Measurements from ENCODE around the gene ASF1A. TPM values are rescaled to one million over a fixed set of nuclear protein-coding genes. Genes with fewer than 3 reads are reported as not detected.

ASF1A gene
- polyA plus RNA-seq, 1 of the 3 experiments (the other 2 are of a cell fraction): 5.4 TPM

DNA sequence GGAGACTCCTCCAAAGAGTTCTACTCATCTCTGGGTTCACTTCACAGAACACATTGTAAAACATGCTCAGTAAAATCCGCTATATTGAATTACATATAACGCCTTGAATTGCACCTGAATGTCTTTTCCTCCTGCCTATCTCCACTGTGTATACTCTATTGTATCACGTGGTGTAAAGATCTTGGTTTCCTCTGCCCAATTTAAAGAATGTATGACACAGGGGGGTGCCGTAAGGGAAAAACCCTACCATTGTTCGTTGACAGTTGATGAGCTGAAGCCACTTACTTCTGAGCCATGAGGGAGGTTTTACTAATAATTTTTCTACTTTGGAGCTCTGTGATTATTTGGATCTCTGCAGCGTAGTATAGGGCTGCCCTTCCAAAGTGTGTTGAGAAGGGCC is 6.0 kb downstream of the ASF1A start:
- TF ChIP-seq REST (IDR thresholded peaks at IDR 0.05; ENCODE audit: low read depth, low read length): no peak
- no peak for TF ChIP-seq NRF1 (IDR thresholded peaks at IDR 0.05; ENCODE audit: low read depth, low read length)
- TF ChIP-seq EZH2phosphoT487 (IDR thresholded peaks at IDR 0.05; ENCODE audit: borderline replicate concordance, low read depth): no peak
- TF ChIP-seq TEAD4 (IDR thresholded peaks at IDR 0.05; ENCODE audit: borderline replicate concordance, insufficient read depth): no peak
- no peak for TF ChIP-seq CTCF (IDR thresholded peaks at IDR 0.05)
- TF ChIP-seq GABPA (IDR thresholded peaks at IDR 0.05; ENCODE audit: low read depth): no peak
- TF ChIP-seq NFIC (IDR thresholded peaks at IDR 0.05; ENCODE audit: borderline replicate concordance): no peak
- TF ChIP-seq RFX5 (IDR thresholded peaks at IDR 0.05; ENCODE audit: low read length): no peak
- TF ChIP-seq ZBTB33 (IDR thresholded peaks at IDR 0.05; ENCODE audit: borderline replicate concordance, low read depth): no peak
- TF ChIP-seq MXI1 (IDR thresholded peaks at IDR 0.05; ENCODE audit: low read depth, low read length): no peak
- TF ChIP-seq MEF2A (IDR thresholded peaks at IDR 0.05; ENCODE audit: borderline replicate concordance, low read depth): no peak
- TF ChIP-seq TAF1 (IDR thresholded peaks at IDR 0.05; ENCODE audit: borderline replicate concordance, low read depth, low read length): no peak
- TF ChIP-seq EP300 (IDR thresholded peaks at IDR 0.05; ENCODE audit: borderline replicate concordance in 1 of 2, low read depth in 1 of 2, low read length in 1 of 2): no peak
- TF ChIP-seq, protein P1, sequence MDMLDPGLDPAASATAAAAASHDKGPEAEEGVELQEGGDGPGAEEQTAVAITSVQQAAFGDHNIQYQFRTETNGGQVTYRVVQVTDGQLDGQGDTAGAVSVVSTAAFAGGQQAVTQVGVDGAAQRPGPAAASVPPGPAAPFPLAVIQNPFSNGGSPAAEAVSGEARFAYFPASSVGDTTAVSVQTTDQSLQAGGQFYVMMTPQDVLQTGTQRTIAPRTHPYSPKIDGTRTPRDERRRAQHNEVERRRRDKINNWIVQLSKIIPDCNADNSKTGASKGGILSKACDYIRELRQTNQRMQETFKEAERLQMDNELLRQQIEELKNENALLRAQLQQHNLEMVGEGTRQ (IDR thresholded peaks at IDR 0.05; ENCODE audit: borderline replicate concordance, low read depth, low read length): no peak
- TF ChIP-seq POLR2AphosphoS5 (IDR thresholded peaks at IDR 0.05; ENCODE audit: low read depth, low read length): no peak
- TF ChIP-seq SIN3A (IDR thresholded peaks at IDR 0.05; ENCODE audit: borderline replicate concordance, low read depth, low read length): no peak
- no peak for TF ChIP-seq FOXM1 (IDR thresholded peaks at IDR 0.05; ENCODE audit: low read depth)
- no peak for TF ChIP-seq CHD2 (IDR thresholded peaks at IDR 0.05; ENCODE audit: low read length, partially characterized antibody)
- no peak for TF ChIP-seq GATA2 (CRISPR knock-in tag; IDR thresholded peaks at IDR 0.05)
- TF ChIP-seq RAD21 (IDR thresholded peaks at IDR 0.05; ENCODE audit: low read length): no peak
- DNase-seq: no peak
- H2AFZ ChIP-seq (ENCODE audit: low read depth): no peak overlapping the region
- no peak overlapping the region for H3K9ac ChIP-seq
- no peaks in the 10 kb centered on the region for H3K9me3 ChIP-seq
- H4K20me1 ChIP-seq (ENCODE audit: insufficient read depth): no peaks in the 10 kb centered on the region
- peaks cover 20 to 33% of the 10 kb centered on the region in 2 experiments for H3K36me3 ChIP-seq (replicated peaks in 1 of 2; ENCODE audit: control insufficient read depth in 1 of 2, insufficient read depth in 2 of 2, low read length in 1 of 2)
- H3K4me3 ChIP-seq (ENCODE audit: low read depth in 2 of 2, low read length in 1 of 2): no peak overlapping the region
- ChIA-PET CTCF (interaction anchor here (1.2 kb wide), 1 partner anchor 9 kb away, joined by 3 read pairs; no protein-coding TSS in a partner anchor), POLR2A (no interaction called here)
- H3K4me1 ChIP-seq (ENCODE audit: control insufficient read depth in 1 of 2, insufficient read depth in 2 of 2, low read depth in 1 of 2, low read length in 1 of 2): peaks cover 0 to 12% of the 10 kb centered on the region in 2 experiments; a peak in 2 of 4 replicates
- H3K27ac ChIP-seq (ENCODE audit: low read depth in 2 of 2, low read length in 1 of 2): no peak overlapping the region
- H3K79me2 ChIP-seq (ENCODE audit: insufficient read depth): peaks cover 74% of the 10 kb centered on the region
- H3K9me2 ChIP-seq: no peaks in the 10 kb centered on the region
- H3K4me2 ChIP-seq: no peak overlapping the region
- peaks cover 7% of the 10 kb centered on the region for H3F3A ChIP-seq (replicated peaks; ENCODE audit: insufficient read depth)
- 90% methylated on average over 6 of the region's 6 CpGs for WGBS (ENCODE audit: low lambda C conversion rate)
- no peaks in the 10 kb centered on the region for H3K27me3 ChIP-seq (ENCODE audit: insufficient read depth)
